Muscle of leg (tissue), 11 donors: ENCODE results near the gene ACER3. TPM values are rescaled to one million over a fixed set of nuclear protein-coding genes. Genes with fewer than 3 reads are reported as not detected.
"Not testable (repeated sequence)": the region's sequence is repeated elsewhere in the genome, so short reads cannot be mapped to it uniquely, and the experiment has no call there.

ENCODE experiments used
- DNase-seq: peaks from one replicate; pipeline ENCODE4 v3.0.0; 2013
- H3K27ac ChIP-seq: one replicate; pipeline ENCODE4 v1.5.1; 2013; ENCODE audit warnings: mild to moderate bottlenecking, low read length, control low read depth
- H3K27me3 ChIP-seq: one replicate; pipeline ENCODE4 v1.6.1; 2013; ENCODE audit warnings: low read length; ENCODE audit not compliant: control insufficient read depth, insufficient read depth
- H3K36me3 ChIP-seq: one replicate; pipeline ENCODE4 v1.6.1; 2013; ENCODE audit warnings: low read length; ENCODE audit not compliant: control insufficient read depth, insufficient read depth
- H3K4me1 ChIP-seq: one replicate; pipeline ENCODE4 v1.6.1; 2013; ENCODE audit warnings: low read length; ENCODE audit not compliant: control insufficient read depth, insufficient read depth
- H3K4me3 ChIP-seq: one replicate; pipeline ENCODE4 v1.5.1; 2013; ENCODE audit warnings: low read length, control low read depth
- H3K9me3 ChIP-seq: replicated peaks from 2 replicates; pipeline ENCODE4 v1.6.1; 2013; ENCODE audit warnings: low read depth, low read length; ENCODE audit not compliant: control insufficient read depth
- WGBS: methylation state at CpG from one replicate; pipeline ENCODE4 v1.1.5; 2013; ENCODE audit warnings: missing lambda C conversion rate; ENCODE audit not compliant: insufficient coverage; 5-methylcytosine and 5-hydroxymethylcytosine counted together
- polyA plus RNA-seq, 8 donors: library from polyadenylated mRNA; unstranded; fragments of 120-200 nt; gene quantifications; one replicate each; pipeline versions ENCODE4 v1.2.1 to v1.2.3, GENCODE V29; 2013; ENCODE audit warnings: inconsistent platforms in 1 of 8, low replicate concordance in 1 of 8; ENCODE audit not compliant: insufficient read length in 8 of 8, insufficient read depth in 1 of 8
- total RNA-seq: library from RNA; stranded (reverse); fragments of 120-200 nt; gene quantifications from one replicate; pipeline ENCODE4 v1.2.4, GENCODE V29; 2013

ACER3 gene
- total and polyA plus RNA-seq, 9 donors = 4.5 to 10.3 (median 5.9) TPM

DNA sequence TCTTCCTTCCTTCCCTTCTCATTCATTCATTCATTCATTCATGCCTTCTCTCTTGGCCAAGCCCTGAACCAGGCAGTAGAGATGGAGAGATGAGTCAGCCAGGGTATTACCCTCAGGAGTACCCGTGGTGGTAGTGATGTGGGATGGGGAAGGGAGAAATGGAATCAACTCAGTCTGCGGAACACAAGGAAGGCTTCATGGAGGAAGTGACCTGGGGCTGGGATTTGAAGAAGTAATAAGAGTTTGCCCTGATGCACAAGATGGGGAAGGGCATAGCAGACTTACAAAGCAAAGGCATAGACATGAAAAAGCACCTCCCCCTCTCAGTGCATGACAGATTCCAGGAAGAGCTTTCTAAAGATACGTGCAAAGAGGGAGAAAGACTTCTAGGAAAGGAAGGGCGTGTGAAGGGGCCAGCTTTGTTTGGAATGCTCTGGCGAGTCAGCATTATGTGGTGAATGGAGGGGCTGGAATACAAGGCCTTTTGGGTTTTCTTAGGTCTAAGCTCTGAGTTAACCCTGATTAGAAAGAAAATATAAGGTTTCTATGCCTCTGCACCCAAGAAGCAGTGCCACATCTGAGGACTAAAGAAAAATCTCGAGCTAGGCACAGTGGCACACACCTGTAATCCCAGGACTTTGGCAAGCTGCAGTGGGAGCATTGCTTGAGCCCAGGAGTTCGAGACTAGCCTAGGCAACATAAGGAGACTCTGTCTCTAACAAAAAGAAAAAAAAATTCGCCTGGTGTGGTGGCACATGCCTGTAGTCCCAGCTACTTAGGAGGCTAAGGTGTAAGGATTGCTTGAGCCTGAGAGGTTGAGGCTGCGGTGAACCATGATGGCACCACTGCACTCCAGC is 36.4 kb upstream of the ACER3 start:
- DNase-seq = no peak
- no peaks in the 10 kb centered on the region for H3K9me3 ChIP-seq
- H3K27me3 ChIP-seq = no peaks in the 10 kb centered on the region
- H3K4me1 ChIP-seq = peaks cover 8% of the 10 kb centered on the region
- no peak overlapping the region for H3K4me3 ChIP-seq
- WGBS = 74% methylated on average over 8 of the region's 9 CpGs
- no peaks in the 10 kb centered on the region for H3K36me3 ChIP-seq
- H3K27ac ChIP-seq = peak overlapping the region; percentile 85

DNA sequence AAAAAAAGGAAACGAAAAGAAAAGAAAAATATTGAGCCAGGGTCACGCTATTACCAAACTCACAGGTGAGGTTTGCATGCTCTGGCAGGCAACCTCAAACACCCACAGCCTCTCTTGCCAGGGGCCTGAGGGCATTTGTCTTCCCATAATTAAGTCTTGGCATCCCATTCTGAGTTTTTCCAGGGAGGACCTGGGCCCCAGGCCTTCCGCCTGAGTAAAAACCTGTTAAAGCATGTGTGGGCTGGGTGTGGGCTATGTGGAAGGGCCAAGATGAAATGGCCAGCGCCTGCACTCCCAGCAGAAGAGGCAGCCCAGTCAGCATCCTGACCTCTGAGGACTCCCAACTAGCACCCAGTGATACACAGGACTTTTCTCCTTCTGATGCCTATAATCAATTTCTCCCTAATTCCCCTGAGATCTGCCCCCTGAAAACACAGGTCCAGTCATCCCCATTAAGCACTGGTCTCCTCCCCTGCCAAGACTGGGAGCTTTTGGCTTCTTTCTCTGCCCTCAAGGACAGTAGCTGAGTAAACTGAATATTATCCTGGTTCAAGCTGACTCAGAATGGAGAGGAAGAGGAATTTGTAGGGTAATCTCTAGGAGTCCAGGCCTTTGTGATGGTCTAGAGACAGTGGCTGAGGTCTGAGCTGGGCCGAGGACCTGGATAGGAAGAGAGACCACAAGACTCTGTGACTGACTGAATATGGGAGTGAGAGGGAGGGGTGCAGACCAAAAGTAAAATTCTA is 35.6 kb upstream of the ACER3 start:
- Histone ChIP-seq H3K27ac (no peak overlapping the region), H3K4me3 (no peak overlapping the region), H3K36me3 (no peaks in the 10 kb centered on the region), H3K9me3 (no peaks in the 10 kb centered on the region), H3K27me3 (no peaks in the 10 kb centered on the region), H3K4me1 (peaks cover 8% of the 10 kb centered on the region)
- no peak for DNase-seq
- 100% methylated on average over 1 of the region's 5 CpGs for WGBS

DNA sequence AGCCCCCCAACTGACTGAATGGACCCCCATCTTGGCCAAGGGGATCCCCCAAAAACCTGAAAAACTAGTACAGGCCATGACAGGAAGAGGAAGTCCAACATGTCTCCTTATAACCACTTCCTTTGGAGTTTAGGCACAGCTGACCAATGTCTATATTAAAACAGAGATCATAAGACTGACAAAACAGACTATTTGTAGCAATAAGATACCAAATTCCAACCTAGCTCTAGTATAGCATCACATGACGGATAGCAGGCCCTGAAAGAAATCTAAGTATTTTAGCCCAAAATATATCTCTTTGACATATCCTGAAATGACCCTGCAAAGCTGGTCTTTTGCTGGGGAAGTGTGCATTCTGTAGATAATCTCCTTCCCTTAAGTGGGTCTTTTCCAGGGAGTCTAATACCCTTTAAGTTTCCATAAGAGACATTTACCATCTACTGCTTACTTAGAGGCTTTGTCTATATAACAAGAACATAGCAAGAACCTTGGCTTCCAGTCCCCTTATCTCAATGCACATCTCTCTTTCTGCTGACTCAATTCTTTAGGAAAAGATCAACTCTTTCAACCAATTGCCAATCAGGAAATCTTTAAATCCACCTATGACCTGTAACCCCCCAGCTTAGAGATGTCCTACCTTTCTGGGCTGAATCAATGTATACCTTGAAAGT is 34.9 kb upstream of the ACER3 start:
- WGBS = no CpG with 5 or more reads among the region's 1 CpG
- Histone ChIP-seq H3K9me3 (no peaks in the 10 kb centered on the region), H3K27me3 (no peaks in the 10 kb centered on the region), H3K27ac (no peak overlapping the region), H3K36me3 (no peaks in the 10 kb centered on the region), H3K4me3 (no peak overlapping the region), H3K4me1 (peaks cover 14% of the 10 kb centered on the region)
- DNase-seq = no peak

DNA sequence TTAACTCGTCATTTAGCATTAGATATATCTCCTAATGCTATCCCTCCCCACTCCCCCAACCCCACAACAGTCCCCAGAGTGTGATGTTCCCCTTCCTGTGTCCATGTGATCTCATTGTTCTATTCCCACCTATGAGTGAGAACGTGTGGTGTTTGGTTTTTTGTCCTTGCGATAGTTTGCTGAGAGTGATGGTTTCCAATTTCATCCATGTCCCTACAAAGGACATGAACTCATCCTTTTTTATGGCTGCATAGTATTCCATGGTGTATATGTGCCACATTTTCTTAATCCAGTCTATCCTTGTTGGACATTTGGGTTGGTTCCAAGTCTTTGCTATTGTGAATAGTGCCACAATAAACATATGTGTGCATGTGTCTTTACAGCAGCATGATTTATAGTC is 34.2 kb upstream of the ACER3 start:
- not testable (repeated sequence) for H3K36me3 ChIP-seq, H3K27me3 ChIP-seq, H3K4me3 ChIP-seq, DNase-seq, H3K27ac ChIP-seq, H3K9me3 ChIP-seq
- H3K4me1 ChIP-seq = peaks cover 18% of the 10 kb centered on the region
- WGBS = no CpG with 5 or more reads among the region's 3 CpGs

DNA sequence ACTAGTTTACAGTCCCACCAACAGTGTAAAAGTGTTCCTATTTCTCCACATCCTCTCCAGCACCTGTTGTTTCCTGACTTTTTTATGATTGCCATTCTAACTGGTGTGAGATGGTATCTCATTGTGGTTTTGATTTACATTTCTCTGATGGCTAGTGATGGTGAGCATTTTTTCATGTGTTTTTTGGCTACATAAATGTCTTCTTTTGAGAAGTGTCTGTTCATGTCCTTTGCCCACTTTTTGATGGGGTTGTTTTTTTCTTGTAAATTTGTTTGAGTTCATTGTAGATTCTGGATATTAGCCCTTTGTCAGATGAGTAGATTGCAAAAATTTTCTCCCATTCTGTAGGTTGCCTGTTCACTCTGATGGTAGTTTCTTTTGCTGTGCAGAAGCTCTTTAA is 33.7 kb upstream of the ACER3 start:
- not testable (repeated sequence) for H3K9me3 ChIP-seq, DNase-seq, H3K27ac ChIP-seq, H3K4me3 ChIP-seq, H3K27me3 ChIP-seq, H3K36me3 ChIP-seq
- peaks cover 18% of the 10 kb centered on the region for H3K4me1 ChIP-seq

DNA sequence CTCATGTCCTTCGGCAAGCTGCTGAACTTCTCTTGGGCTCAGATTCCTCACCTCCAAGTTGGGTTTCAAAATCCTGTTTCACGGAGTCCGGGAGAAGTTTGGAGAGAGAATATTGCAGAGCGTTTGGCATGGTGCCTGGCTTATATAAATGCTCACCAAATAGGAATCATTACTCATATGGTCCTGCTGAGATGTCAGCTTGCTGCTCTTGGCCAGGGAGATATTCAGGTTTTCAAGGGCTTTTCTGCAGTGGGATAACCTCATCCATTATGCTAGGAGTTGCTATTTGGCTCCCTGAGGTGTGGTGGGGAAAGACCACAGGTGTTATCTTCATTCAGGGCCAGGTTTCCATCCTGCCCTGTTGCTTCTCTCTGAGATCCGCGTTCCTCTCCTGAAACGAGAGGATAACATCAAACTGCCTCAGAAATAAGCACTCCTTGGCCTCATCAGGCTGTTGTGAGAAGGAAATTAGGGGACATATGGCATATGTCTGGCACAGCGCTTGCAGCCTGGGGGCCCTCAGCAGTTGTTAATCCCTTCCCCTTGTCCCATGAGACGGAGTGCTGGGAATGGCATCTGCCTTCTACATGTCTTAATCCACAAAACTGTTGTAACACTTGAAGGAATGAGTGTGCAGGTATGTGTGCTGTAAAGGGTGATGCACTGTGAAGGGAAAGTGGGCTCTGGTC is 29.9 kb upstream of the ACER3 start:
- no CpG with 5 or more reads among the region's 9 CpGs for WGBS
- Histone ChIP-seq H3K4me1 (peaks cover 10% of the 10 kb centered on the region), H3K36me3 (no peaks in the 10 kb centered on the region), H3K27ac (no peak overlapping the region), H3K4me3 (no peak overlapping the region), H3K27me3 (no peaks in the 10 kb centered on the region), H3K9me3 (no peaks in the 10 kb centered on the region)
- peak; percentile 58 for DNase-seq

DNA sequence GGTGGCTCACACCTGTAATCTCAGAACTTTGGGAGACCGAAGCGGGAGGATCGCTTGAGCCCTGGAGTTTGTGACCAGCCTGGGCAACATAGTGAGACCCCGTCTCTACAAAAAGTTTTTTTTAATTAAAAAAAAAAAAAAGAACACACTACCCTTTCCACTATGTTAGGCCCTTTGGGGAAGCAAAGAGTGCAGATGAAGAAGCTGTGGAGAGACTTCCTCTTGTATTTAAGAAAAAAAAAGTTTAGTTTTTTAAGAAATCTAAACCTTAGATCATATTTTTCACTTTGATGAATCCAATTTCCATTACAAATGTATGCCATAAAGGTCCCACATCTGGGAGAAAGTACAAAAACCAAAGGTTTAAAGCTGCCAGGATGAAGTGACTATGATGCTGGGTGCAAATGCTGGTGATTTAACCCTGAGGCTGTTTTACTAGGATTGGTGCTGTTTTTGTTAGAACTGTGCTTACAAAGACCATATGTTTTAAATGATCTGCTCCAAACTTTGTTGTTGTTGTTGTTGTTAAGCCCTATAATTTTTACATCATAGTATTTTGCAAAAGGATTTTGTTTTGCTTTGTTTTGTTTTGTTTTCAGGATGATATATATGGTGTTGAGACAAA is 28.9 kb upstream of the ACER3 start:
- no peak overlapping the region for H3K27ac ChIP-seq
- peaks cover 16% of the 10 kb centered on the region for H3K4me1 ChIP-seq
- 100% methylated on average over 1 of the region's 4 CpGs for WGBS
- H3K9me3 ChIP-seq = no peaks in the 10 kb centered on the region
- DNase-seq = no peak
- H3K36me3 ChIP-seq = no peaks in the 10 kb centered on the region
- no peaks in the 10 kb centered on the region for H3K27me3 ChIP-seq
- no peak overlapping the region for H3K4me3 ChIP-seq

DNA sequence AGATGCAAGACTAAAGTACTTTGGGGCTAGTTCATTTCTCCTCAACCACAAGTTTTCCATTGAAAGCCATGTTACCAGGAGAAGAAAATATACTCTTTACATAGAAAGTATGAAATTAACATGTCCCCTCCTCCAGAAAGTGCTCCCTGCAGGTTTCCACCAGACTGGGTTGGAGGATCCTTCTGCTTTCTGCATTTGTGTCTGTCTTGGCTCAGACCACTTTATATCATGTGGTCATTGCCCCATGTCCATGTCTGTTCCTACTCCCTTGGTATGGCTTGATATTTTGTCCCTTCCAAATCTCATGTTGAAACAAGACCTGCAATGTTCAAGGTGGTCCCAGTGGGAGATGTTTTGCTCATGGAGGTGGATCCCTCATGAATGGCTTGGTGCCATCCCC is 28.4 kb upstream of the ACER3 start:
- DNase-seq = no peak
- Histone ChIP-seq H3K9me3 (no peaks in the 10 kb centered on the region), H3K36me3 (no peaks in the 10 kb centered on the region), H3K27ac (no peak overlapping the region), H3K27me3 (no peaks in the 10 kb centered on the region), H3K4me1 (peaks cover 19% of the 10 kb centered on the region), H3K4me3 (no peak overlapping the region)

DNA sequence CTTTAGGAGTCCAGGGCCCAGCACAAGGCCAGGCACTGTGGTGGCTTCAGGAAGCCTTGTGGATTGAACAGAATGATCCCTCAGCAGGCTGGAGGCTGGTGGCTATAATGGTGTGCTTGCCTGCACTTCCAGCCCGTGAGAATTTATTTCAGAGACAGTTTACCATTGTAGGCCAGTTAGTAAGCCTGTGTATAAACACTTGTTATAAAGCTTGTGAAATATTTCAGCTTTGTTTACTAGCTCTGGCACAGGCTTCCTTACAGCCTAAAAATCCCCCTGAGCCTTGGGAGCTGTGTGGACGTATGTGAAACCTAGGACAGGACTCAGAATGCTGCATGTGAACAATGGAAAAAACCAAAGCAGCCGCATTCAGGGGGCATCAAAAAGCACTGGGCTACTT is 26.6 kb upstream of the ACER3 start:
- no peak for DNase-seq
- WGBS = 80% methylated on average over 2 of the region's 3 CpGs
- no peaks in the 10 kb centered on the region for H3K36me3 ChIP-seq
- H3K4me1 ChIP-seq = peaks cover 29% of the 10 kb centered on the region
- no peaks in the 10 kb centered on the region for H3K27me3 ChIP-seq
- no peak overlapping the region for H3K4me3 ChIP-seq
- H3K9me3 ChIP-seq = no peaks in the 10 kb centered on the region
- H3K27ac ChIP-seq = no peak overlapping the region
